ENCODE data around the gene HAL.

Gene HAL

GRCh38 chr12:95940514-95940913 is 55.6 kb downstream of the HAL start:
- no peak overlapping the region for H3K27ac ChIP-seq (ENCODE audit: low read length)
- no peaks in the 10 kb centered on the region for H3F3A ChIP-seq (ENCODE audit: insufficient read depth, low read length)
- TF ChIP-seq CTCF (IDR thresholded peaks at IDR 0.05; ENCODE audit: low read length) (no peak), EZH2phosphoT487 (IDR thresholded peaks at IDR 0.05; ENCODE audit: low read length) (no peak)
- no peaks in the 10 kb centered on the region for H3K9me2 ChIP-seq (replicated peaks; ENCODE audit: insufficient read depth, low read length)
- no peak overlapping the region for H3K4me2 ChIP-seq (ENCODE audit: low read depth, low read length)
- H2AFZ ChIP-seq (ENCODE audit: low read length), result no peak overlapping the region
- no peak overlapping the region for H3K9ac ChIP-seq (ENCODE audit: low read length)
- H3K79me2 ChIP-seq (ENCODE audit: low read length), result no peaks in the 10 kb centered on the region
- no peaks in the 10 kb centered on the region for H3K36me3 ChIP-seq (replicated peaks; ENCODE audit: insufficient read depth, low read length)
- no peak overlapping the region for H3K4me3 ChIP-seq (ENCODE audit: low read length)
- no peaks in the 10 kb centered on the region for H3K27me3 ChIP-seq (replicated peaks; ENCODE audit: insufficient read depth, low read length)
- H4K20me1 ChIP-seq (ENCODE audit: insufficient read depth, low read length), result no peaks in the 10 kb centered on the region
- no peaks in the 10 kb centered on the region for H3K9me3 ChIP-seq (replicated peaks; ENCODE audit: insufficient read depth, low read length)
- no peak for DNase-seq
- H3K4me1 ChIP-seq (ENCODE audit: low read length), result no peaks in the 10 kb centered on the region; the same call in 1 of the 2 replicates
